OCI-LY1 (cell line): ENCODE data around the gene RAN.
"Not testable (repeated sequence)": the region's sequence is repeated elsewhere in the genome, so short reads cannot be mapped to it uniquely, and the experiment has no call there.

Experiments
- H2AFZ ChIP-seq: fragments of 200-600 bp; sonication (generic), shearing (Covaris generic); 2 replicates; pipeline ENCODE4 v1.6.0; 2014; ENCODE audit warnings: antibody characterized with exemption, mild to moderate bottlenecking, low read length
- H3F3A ChIP-seq: fragments of 200-600 bp; sonication (generic), shearing (Covaris generic); 2 replicates; pipeline ENCODE4 v1.6.0; 2014; ENCODE audit warnings: mild to moderate bottlenecking, antibody characterized with exemption, low read length, moderate library complexity; ENCODE audit not compliant: insufficient read depth
- H3K27ac ChIP-seq: fragments of 200-600 bp; sonication (generic); 2 replicates; pipeline ENCODE4 v1.5.1; 2014; ENCODE audit warnings: low read length, mixed run types, mild to moderate bottlenecking, low read depth; ENCODE audit not compliant: poor library complexity, severe bottlenecking
- H3K27me3 ChIP-seq: fragments of 200-600 bp; sonication (generic); 2 replicates; pipeline ENCODE4 v1.6.0; 2014; ENCODE audit warnings: antibody characterized with exemption, mild to moderate bottlenecking, low read length, moderate library complexity; ENCODE audit not compliant: insufficient read depth
- H3K36me3 ChIP-seq: fragments of 200-600 bp; sonication (generic); 2 replicates; pipeline ENCODE4 v1.6.1; 2014; ENCODE audit warnings: mild to moderate bottlenecking, antibody characterized with exemption, low read length, moderate library complexity, mixed read lengths; ENCODE audit not compliant: insufficient read depth
- H3K4me1 ChIP-seq: fragments of 200-600 bp; sonication (generic); 2 replicates; pipeline ENCODE4 v1.5.1; 2014; ENCODE audit warnings: mild to moderate bottlenecking, low read length, moderate library complexity; ENCODE audit not compliant: insufficient read depth, severe bottlenecking
- H3K4me2 ChIP-seq: fragments of 200-600 bp; sonication (generic), shearing (Covaris generic); 2 replicates; pipeline ENCODE4 v1.6.1; 2014; ENCODE audit warnings: low read length
- H3K4me3 ChIP-seq: fragments of 200-600 bp; sonication (generic); 2 replicates; pipeline ENCODE4 v1.5.1; 2014; ENCODE audit warnings: low read length, low read depth, mild to moderate bottlenecking, mixed read lengths; ENCODE audit not compliant: poor library complexity, severe bottlenecking
- H3K79me2 ChIP-seq: fragments of 200-600 bp; shearing (Covaris generic); 2 replicates; pipeline ENCODE4 v1.6.1; 2016; ENCODE audit warnings: mixed run types, low read length, mixed read lengths; ENCODE audit not compliant: insufficient read depth
- H3K9ac ChIP-seq: fragments of 200-600 bp; sonication (generic), shearing (Covaris generic); 2 replicates; pipeline ENCODE4 v1.6.1; 2014; ENCODE audit warnings: mild to moderate bottlenecking, low read length, mixed read lengths
- H3K9me2 ChIP-seq: fragments of 200-600 bp; sonication (generic), shearing (Covaris generic); 2 replicates; pipeline ENCODE4 v1.6.1; 2014; ENCODE audit warnings: low read depth, mild to moderate bottlenecking, low read length, mixed read lengths
- H3K9me3 ChIP-seq: fragments of 200-600 bp; shearing (Covaris generic); 2 replicates; pipeline ENCODE4 v1.6.1; 2014; ENCODE audit warnings: low read length, mixed read lengths
- H4K20me1 ChIP-seq: fragments of 200-600 bp; sonication (generic), shearing (Covaris generic); 2 replicates; pipeline ENCODE4 v1.6.0; 2016; ENCODE audit warnings: mild to moderate bottlenecking, low read length; ENCODE audit not compliant: insufficient read depth
- EZH2 ChIP-seq: fragments of 200-600 bp; sonication (generic), shearing (Covaris generic); IDR thresholded peaks from 2 replicates; pipeline ENCODE4 v1.8.0; 2017; ENCODE audit warnings: borderline replicate concordance, mixed run types, mild to moderate bottlenecking, antibody characterized with exemption, low read length, moderate library complexity, mixed read lengths
- TF ChIP-seq, protein P1 (sequence below): fragments of 200-600 bp; sonication (generic), shearing (Covaris generic); IDR thresholded peaks from 2 replicates; pipeline ENCODE4 v1.5.1; 2017; ENCODE audit warnings: mild to moderate bottlenecking, antibody characterized with exemption, low read length, moderate library complexity, mixed read lengths

Gene RAN

DNA sequence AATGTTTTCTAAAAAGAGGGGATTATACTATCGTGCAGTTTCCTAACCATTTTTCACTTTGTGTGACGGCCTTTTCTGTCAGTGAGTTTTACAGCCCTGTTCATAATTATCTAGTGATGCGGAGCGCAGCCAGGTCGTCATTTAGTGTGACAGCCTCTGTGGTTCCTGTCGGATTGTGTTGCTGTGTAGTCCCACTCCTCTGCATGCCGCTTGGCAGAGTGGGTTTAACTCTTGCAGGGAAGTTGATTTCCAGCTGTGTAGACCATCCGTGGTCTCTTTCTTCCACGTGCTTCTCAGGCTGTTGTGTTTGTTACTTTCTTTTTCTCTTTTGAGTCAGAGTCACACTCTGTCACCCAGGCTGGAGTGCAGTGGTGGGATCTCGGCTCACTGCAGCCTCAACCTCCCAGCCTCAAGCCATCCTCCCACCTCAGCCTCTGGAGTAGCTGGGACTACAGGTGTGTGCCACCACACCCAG is 8.6 kb downstream of the RAN start:
- no peaks in the 10 kb centered on the region for H3K9me2 ChIP-seq
- no peaks in the 10 kb centered on the region for H3K79me2 ChIP-seq
- no peak overlapping the region for H2AFZ ChIP-seq
- peak overlapping the region; percentile 78 for H3K27ac ChIP-seq
- no peaks in the 10 kb centered on the region for H4K20me1 ChIP-seq
- peaks cover 25% of the 10 kb centered on the region for H3K36me3 ChIP-seq
- H3K27me3 ChIP-seq: no peaks in the 10 kb centered on the region
- TF ChIP-seq EZH2: no peak
- TF ChIP-seq, protein P1, sequence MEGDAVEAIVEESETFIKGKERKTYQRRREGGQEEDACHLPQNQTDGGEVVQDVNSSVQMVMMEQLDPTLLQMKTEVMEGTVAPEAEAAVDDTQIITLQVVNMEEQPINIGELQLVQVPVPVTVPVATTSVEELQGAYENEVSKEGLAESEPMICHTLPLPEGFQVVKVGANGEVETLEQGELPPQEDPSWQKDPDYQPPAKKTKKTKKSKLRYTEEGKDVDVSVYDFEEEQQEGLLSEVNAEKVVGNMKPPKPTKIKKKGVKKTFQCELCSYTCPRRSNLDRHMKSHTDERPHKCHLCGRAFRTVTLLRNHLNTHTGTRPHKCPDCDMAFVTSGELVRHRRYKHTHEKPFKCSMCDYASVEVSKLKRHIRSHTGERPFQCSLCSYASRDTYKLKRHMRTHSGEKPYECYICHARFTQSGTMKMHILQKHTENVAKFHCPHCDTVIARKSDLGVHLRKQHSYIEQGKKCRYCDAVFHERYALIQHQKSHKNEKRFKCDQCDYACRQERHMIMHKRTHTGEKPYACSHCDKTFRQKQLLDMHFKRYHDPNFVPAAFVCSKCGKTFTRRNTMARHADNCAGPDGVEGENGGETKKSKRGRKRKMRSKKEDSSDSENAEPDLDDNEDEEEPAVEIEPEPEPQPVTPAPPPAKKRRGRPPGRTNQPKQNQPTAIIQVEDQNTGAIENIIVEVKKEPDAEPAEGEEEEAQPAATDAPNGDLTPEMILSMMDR: no peak
- H3K9ac ChIP-seq: peak overlapping the region; percentile 8; the same call in 1 of the 2 replicates
- peaks cover 52% of the 10 kb centered on the region for H3K4me1 ChIP-seq
- H3F3A ChIP-seq: peaks cover 26% of the 10 kb centered on the region
- H3K4me2 ChIP-seq: peak overlapping the region; percentile 64
- H3K9me3 ChIP-seq: no peaks in the 10 kb centered on the region
- H3K4me3 ChIP-seq: peak overlapping the region; percentile 18

DNA sequence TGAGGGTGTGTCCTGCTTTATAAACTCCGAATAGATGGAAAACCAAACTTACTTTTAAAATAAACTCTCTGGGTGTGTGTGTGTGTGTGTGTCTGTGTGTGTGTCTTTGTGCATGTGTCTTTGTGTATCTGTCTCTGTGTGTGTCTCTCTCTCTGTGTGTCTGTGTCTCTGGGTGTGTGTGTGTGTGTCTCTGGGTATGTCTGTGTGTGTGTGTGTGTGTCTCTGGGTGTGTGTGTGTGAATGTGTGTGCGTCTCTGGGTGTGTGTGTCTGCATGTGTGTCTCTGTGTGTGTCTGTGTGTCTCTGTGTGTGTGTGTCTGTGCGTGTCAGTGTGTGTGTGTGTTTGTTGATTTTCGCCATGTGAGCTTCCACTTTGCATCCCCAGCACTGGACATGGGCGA is 9.2 kb downstream of the RAN start:
- H3K9me2 ChIP-seq: no peaks in the 10 kb centered on the region
- no peaks in the 10 kb centered on the region for H3K9me3 ChIP-seq
- H3K79me2 ChIP-seq: no peaks in the 10 kb centered on the region
- H3F3A ChIP-seq: peaks cover 26% of the 10 kb centered on the region
- H3K9ac ChIP-seq: no peak overlapping the region
- no peak overlapping the region for H2AFZ ChIP-seq
- peaks cover 19% of the 10 kb centered on the region for H3K36me3 ChIP-seq
- H3K4me3 ChIP-seq: no peak overlapping the region
- H3K4me2 ChIP-seq: 0 out of 2 replicates have a peak overlapping the region, but pooled peaks have one; percentile 64
- H3K4me1 ChIP-seq: peaks cover 49% of the 10 kb centered on the region
- no peak overlapping the region for H3K27ac ChIP-seq
- H3K27me3 ChIP-seq: no peaks in the 10 kb centered on the region
- no peaks in the 10 kb centered on the region for H4K20me1 ChIP-seq
- TF ChIP-seq, protein P1: no peak
- TF ChIP-seq EZH2: no peak

DNA sequence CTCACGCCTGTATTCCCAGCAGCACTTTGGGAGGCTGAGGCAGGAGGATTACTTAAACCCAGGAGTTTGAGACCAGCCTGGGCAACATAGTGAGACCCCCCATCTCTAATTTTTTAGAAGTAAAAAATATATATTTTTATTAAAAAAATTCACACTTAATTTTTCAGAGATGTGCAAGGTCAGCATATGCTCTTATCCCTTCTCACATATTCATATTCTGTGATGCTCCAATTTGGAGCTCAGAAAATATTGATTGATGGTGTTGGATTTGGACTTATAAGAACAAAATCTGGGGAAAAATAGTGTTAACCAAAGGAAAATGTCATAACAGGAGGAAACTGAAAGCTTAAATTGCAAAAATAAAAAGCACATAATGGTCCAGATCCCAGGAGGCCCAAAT is 9.7 kb downstream of the RAN start:
- Histone ChIP-seq H3K27ac (no peak overlapping the region), H3K27me3 (no peaks in the 10 kb centered on the region), H3K4me1 (peaks cover 44% of the 10 kb centered on the region), H3K4me2 (no peak overlapping the region), H3F3A (peaks cover 21% of the 10 kb centered on the region), H3K36me3 (peaks cover 14% of the 10 kb centered on the region), H3K9ac (no peak overlapping the region), H3K79me2 (no peaks in the 10 kb centered on the region), H2AFZ (no peak overlapping the region), H3K4me3 (no peak overlapping the region), H3K9me3 (no peaks in the 10 kb centered on the region), H3K9me2 (no peaks in the 10 kb centered on the region), H4K20me1 (no peaks in the 10 kb centered on the region)
- no peak for TF ChIP-seq EZH2
- TF ChIP-seq, protein P1: no peak

DNA sequence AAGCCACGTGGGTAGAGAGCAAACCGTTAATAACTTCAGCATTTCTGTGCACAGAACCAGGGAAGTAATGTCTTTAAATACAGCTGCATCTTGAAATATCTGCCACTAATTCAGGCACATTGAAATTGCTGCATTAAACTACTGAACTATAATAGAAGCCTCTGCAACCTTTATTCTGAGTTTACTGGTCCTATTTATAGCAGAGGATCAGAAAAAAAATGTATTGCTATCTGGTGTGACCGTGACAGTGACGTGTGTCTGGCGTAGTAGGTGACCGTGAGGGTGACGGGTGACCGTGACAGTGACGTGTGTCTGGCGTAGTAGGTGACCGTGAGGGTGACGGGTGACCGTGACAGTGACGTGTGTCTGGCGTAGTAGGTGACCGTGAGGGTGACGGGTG is 15.3 kb downstream of the RAN start:
- H3K4me2 ChIP-seq, H3K9me3 ChIP-seq, H3K4me1 ChIP-seq, H3F3A ChIP-seq, H3K27me3 ChIP-seq, H3K36me3 ChIP-seq, H3K9ac ChIP-seq, H3K9me2 ChIP-seq, H3K79me2 ChIP-seq, H3K27ac ChIP-seq, H2AFZ ChIP-seq, H4K20me1 ChIP-seq, H3K4me3 ChIP-seq: not testable (repeated sequence)
